Femur (tissue), 1 donor: ENCODE measurements around the gene GOLIM4.
"Not testable (repeated sequence)": the region's sequence is repeated elsewhere in the genome, so short reads cannot be mapped to it uniquely, and the experiment has no call there.

Experiments
- DNase-seq: peaks from one replicate; pipeline ENCODE4 v3.0.0-alpha.2; 2017

Gene GOLIM4

GRCh38 chr3:168073842-168074605, 21.7 kb downstream of the GOLIM4 start:
- DNase-seq = no peak

DNA sequence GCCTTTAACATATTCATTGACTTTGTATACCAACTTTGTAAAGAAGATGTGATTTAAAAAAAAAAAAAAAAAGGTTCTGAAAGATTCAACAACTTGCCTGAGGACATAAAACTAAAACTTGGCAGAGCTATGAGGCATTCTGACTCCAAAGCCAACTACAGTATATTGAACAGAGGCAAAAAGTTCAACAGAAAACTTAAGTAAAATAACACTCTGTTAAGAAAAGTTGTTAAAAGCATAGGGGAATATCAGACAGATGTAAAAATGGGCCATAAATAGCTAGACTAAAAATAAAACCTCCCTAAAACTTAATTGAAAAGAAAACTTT, 23.4 kb downstream of the GOLIM4 start:
- no peak for DNase-seq

DNA sequence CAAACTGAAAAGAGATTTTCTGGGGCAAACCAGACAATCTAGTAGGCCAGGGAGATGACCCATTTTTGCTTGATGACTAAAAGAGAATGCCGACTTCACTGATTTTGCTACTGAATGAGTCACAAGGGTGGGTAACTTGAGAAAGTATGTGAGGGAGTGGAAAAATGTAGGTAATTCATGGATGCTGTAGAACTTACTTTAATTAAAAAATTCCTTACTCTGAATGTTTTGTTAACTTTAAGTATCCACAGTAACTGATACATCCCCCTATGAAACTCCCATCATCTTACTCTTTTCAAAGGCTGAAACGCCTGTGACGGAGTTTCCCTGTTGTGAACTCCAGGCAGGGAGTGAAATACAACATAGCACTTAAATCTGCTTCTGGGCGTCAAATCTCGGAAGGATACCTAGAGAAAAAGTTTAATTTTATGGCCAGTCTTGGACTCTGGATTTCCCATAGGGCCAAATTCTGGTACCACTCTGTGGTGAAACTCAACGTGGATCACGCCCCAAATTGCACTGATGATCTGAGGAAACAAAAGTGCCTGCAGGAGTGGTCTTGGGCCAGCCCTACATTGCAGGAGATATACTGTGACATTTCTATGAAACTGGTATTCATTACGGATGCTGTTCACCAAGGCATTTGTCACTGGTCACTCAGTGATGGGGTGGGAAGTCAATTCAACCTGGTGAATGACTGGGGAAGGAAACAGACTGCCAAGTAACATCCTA, 24.0 kb downstream of the GOLIM4 start:
- no peak for DNase-seq

- DNase-seq = no peak
Measured at GRCh38 chr3:168070919-168071318, 24.8 kb downstream of the GOLIM4 start.

- no peak for DNase-seq
Measured at GRCh38 chr3:168068346-168068745, 27.4 kb downstream of the GOLIM4 start.

DNA sequence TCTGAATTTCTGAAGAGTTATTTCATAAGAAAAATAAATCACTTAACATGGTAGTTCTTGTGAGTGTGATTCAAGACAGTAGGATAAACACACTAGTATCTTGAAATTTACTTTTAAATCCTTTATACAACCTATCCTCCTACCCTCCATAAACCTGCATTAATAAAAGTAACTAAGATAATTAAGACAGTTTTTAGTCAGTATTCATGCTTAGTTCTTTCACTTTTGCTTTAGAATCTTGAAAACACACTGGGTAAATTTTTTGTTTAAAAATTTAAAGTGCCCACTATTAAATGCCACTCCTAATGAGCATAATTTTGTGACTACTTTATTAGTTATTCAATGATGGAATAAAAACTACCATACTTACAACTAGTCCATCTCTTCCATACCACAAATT, 28.8 kb downstream of the GOLIM4 start:
- no peak for DNase-seq

DNA sequence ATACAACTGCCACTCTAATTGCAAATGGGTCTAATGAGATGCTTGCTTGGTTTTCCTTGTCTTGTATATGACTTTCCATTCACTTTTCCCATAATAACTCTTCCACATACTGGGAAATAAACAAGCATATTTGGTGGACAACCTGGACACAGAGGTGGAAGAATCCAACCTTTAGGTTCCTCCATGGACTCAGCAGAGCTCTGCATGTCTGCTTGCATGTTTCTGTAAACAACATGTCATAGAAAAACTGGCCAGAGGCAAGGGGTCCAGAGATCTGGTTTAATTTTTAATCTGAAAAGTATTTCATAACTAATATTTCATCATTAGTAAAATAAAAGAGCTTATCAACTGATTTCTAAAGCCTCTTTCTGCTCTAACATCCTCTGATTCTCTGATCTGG, 30.2 kb downstream of the GOLIM4 start:
- no peak for DNase-seq

DNA sequence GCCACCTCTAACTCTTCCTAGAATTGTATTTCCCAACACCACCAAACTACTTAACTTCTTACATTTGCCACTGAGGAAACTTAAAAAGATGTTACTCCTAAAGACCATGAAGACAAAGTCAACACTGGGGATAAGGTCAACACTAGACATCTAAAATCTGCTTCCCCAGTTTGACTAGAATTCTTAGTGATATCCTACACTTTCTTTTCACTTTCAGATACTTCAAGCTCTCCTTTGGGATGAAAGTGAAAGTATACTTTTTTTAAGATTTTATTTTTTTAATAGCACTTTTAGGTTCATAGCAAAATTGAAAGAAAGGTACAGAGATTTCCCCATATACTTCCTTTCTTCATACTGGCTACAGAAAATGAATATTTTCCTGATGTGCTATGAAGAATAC, 32.6 kb downstream of the GOLIM4 start:
- DNase-seq = no peak

- no peak for DNase-seq
Measured at GRCh38 chr3:168062679-168063078, 33.0 kb downstream of the GOLIM4 start.

DNA sequence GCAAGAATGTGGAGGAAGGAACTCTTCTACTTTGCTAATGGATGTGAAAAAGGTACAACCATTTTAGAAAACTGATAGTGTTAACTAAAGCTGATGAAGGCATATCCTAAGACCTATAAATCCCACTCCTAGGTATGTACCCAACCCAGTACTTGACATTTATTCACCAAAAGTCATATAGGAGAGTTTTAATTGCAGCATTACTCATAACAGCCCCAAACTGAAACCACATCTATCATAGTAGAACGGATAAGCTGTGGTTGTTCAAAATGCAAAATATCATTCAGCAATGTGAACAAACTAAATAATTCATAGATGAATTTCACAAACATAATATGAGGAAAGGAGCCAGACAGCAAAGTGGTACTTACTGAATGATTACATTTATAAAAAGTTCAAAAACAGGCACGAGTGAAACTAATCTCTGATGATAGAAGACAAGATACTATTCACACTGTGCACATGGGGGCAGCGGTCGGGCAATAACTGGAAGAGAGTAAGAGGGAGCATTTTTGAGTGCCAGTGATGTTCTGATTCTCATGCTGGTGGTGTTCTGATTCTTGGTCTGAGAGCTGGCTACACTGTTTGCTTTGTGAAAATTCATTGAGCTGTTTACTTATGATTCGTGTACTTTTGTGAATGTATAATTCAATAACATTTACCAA, 34.3 kb downstream of the GOLIM4 start:
- DNase-seq = no peak

- DNase-seq = no peak
Measured at GRCh38 chr3:168060317-168060716, 35.4 kb downstream of the GOLIM4 start.

DNA sequence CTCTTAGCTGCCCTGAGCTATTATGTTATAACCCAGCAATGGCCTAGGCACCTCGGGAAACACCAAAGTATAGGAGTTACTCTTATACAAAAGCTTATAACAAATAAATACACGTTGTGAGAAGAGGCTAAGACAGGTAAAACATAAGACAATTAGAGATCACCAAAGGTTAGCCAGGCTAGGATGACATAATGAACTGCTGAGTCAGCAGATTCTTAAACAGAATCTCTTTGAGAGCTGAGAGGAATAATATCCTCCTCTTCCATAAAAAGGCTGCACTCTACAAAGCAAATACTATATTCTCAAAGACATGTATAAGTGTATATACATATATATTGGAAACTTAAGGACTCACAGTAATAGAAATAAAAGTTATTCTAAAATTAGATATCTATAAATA, 37.2 kb downstream of the GOLIM4 start:
- no peak for DNase-seq

GRCh38 chr3:168056398-168057230, 39.1 kb downstream of the GOLIM4 start:
- not testable (repeated sequence) for DNase-seq

DNA sequence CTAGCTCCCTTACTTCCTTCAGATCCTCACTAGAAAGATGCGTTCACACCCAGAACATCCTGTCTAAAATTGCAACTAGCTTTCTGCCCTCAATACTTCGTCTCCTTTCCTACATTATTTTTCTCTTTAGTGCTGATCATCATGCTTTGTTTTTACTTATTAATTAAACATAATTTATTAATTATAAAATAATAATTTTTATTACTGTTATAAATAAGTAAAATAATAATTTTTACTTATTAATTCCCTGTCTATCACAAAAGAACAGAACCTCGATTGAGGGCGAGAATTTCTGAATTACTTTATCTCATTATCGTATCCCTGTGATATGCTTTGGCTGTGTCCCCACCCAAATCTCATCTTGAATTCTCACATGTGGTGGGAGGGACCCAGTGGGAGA, 41.3 kb downstream of the GOLIM4 start:
- no peak for DNase-seq

- DNase-seq = no peak
Measured at GRCh38 chr3:168053115-168053514, 42.6 kb downstream of the GOLIM4 start.

- DNase-seq = no peak
Measured at GRCh38 chr3:168052515-168052914, 43.2 kb downstream of the GOLIM4 start.

DNA sequence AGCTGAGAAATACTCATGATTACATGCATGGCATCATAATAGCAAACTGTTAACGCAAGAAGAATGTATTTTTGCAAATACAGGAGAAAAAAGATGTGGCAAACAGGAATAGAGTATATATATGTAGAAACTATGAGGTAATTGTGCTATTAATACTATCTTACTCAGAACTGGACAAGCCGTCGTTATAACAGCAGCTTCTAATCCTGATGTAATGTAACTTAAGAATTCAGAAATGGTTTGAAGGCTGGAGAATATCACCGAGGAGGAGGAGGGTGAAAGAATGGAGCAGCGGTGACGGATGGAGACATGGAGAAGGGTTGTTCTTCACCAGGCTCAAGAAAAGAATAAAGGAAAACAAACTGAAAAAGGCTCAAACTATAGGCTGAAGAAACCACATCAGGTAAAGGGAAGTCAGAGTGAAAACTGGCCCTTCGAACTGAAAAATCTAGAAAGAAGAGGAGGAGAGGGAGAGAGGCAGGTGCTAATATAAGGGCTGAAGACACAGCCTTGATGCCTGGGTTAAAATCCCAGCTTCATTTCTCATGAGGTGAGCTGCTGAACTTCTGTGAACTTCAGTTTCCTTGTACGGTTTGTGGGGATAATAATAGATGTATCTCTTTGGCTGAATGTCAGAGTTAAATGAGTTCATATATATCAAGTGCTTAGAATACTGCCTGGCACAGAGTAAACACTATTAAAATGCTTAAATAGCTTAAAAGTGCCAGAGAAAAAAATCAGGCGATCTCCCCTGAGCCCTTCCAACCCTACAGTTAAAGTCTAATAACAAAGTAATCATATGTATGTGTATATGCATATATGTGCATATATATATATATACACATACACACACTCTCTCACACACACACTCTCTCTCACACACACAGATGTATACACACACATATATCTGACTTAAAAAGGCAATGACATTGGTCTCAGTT, 43.9 kb downstream of the GOLIM4 start:
- no peak for DNase-seq

- no peak for DNase-seq
Measured at GRCh38 chr3:168051070-168051469, 44.7 kb downstream of the GOLIM4 start.

- no peak for DNase-seq
Measured at GRCh38 chr3:168049367-168049974, 46.3 kb downstream of the GOLIM4 start.

- DNase-seq = no peak
Measured at GRCh38 chr3:168048414-168049330, 47.1 kb downstream of the GOLIM4 start.
